ENCODE data around the gene COQ6.
A peak's percentile ranks its signal among the peaks of the same experiment; 100 is the strongest.
"Not testable (repeated sequence)": the region's sequence is repeated elsewhere in the genome, so short reads cannot be mapped to it uniquely, and the experiment has no call there.

The COQ6 gene

GRCh38 chr14:73949752-73950734 lies at the start of gene COQ6, which contains the start of gene FAM161B:
Gene COQ6 (plus strand): TSS chr14:73950302. CDS start chr14:73950333, 31 bp downstream.
Gene FAM161B (minus strand): TSS chr14:73950094. CDS start chr14:73950026, 68 bp downstream.
- DNase-seq, result peak; percentile 96 to 99

GRCh38 chr14:73903028-73903427 lies 47.1 kb upstream of the COQ6 start:
- no peak for DNase-seq

GRCh38 chr14:73909681-73910080 lies 40.4 kb upstream of the COQ6 start:
- DNase-seq, result no peak

DNA sequence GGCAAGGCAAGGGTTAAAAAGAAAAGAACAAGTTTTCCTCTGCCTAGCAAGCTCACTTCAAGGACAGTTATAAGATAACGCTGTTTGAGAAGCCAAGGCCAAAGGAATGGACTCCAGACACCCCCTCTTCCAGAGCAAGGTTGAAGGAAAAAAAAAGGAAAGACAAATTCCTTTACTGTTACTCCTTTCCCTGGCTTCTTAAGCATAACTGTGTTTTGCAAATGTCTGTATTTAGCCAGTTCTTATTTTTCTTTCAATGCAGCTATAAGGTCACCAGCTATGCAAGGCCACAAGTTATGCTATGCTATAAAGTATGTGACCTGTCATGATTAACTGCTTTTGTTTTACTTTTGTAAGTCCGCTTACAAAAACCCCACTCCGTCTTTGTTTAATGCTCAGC lies 36.8 kb upstream of the COQ6 start:
- no peak for DNase-seq

DNA sequence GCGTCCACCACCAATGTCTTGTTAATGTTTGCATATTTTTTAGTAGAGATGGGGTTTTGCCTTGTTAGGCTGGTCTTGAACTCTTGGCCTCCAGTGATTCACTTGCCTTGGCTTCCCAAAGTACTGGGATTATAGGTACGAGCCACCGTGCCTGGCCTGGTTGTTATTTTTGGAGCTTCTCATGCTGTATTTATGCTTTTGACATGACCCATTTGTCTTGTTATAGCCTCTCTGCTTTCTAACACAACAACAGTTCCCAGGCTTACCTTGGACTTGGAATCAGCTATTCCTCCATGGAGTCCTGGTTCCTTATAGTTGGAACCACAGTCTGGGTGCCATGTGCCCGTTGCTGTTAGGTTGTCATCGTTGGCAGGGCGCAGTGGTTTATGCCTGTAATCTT lies 33.8 kb upstream of the COQ6 start:
- no peak for DNase-seq

DNA sequence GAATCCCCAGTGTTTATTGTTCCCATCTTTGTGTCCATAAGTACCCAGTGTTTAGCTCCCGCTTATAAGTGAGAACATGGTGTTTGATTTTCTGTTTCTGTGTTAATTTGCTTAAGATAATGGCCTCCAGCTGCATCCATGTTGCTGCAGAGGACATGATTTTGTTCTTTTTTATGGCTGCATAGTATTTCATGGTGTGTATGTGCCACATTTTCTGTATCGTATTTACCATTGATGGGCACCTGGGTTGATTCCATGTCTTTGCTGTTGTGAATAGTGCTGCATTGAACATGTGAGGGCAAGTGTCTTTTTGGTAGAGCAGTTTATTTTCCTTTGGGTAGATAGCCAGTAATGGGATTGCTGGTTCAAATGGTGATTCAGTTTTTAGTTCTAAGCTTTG lies 30.6 kb upstream of the COQ6 start:
- DNase-seq, result not testable (repeated sequence)

DNA sequence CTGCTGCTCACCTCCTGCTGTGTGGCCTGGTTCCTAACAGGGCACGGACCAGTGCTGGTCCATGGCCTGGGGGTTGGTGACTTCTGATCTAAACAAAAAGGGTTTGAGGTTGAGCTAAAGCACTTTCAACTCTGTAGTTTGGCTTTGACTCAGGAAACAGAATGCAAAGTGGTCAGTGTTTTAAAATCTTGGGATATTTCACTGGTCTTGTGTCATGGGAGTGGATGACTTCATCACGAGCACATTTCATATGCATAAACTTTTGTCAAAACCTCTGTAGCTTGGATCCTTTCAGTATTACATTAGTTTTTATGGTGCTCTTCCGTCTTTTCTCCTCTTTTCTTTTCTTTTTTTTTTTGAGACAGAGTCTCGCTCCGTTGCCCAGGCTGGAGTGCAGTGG lies 25.8 kb upstream of the COQ6 start:
- no peak for DNase-seq

GRCh38 chr14:73935666-73936065 lies 14.4 kb upstream of the COQ6 start:
- peak in 1 of 2 experiments; percentile 31 for DNase-seq

GRCh38 chr14:73936548-73936947 lies 13.6 kb upstream of the COQ6 start:
- DNase-seq, result no peak

- DNase-seq, result no peak
Observed at GRCh38 chr14:73937012-73937411, 13.1 kb upstream of the COQ6 start.

- DNase-seq, result no peak
Observed at GRCh38 chr14:73942180-73942579, 7.9 kb upstream of the COQ6 start.

DNA sequence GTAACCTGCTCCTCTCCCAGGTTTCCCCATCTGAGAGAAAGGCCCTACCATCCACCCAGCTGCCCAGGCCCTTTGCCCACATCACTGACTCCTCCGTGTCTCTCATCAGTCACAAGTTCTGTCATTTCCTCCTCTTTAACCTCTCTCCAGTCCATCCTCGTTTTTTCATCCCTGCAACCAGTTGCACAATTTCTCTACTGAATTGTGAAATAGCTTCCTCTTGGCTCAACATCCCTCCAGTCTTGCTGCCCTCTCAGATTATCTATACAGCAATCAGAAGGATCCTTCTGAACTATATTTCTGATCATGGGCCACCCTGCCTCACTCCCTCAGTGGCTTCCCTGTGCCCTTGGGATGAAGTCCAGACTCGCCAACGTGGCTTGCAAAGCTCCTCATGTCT lies 7.0 kb upstream of the COQ6 start:
- peak in 1 of 2 experiments; percentile 36 for DNase-seq

- no peak for DNase-seq
Observed at GRCh38 chr14:73944432-73945158, 5.5 kb upstream of the COQ6 start.

DNA sequence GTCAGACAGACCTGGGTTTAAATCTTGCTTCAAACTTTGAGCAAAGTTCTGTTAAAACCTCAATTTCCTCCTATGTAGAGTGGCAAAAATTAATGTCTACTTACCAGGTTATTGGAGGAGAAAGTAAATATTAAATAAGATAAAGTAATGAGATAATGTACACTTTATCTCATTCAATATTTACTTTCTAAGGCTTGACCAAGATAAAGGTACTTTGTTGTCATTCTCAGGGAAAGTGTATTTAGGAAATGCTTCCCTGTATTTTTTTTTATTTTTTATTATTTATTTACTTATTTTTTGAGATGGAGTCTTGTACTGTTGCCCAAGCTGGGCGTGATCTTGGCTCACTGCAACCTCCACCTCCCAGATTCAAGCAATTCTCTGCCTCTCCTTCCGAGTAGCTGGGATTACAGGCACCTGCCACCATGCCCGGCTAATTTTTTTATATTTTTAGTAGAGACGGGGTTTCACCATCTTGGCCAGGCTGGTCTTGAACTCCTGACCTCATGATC lies 4.9 kb upstream of the COQ6 start:
- no peak for DNase-seq

- no peak for DNase-seq
Observed at GRCh38 chr14:73953731-73954130, 3.6 kb downstream of the COQ6 start.

- no peak for DNase-seq
Observed at GRCh38 chr14:73955674-73956073, 5.6 kb downstream of the COQ6 start.

DNA sequence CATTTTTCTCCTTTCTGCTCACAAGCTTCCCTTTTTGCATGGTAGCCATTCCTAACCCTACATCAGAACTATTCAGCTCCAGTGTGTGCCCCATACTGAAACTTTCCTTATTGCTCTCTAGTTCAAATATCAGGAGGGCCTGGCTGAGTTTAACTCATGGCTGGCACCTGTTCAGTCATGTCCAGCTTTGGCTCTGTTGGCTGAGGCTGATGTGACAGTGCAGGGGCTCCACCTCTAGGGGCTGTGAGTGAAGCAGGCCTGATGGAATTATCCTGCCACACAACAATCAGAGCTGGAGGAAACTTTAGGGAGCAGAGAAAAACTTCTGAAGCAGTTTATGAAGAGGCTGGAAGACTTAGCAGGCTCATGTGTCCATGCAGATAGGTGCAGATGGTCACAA lies 8.5 kb downstream of the COQ6 start:
- DNase-seq, result no peak

DNA sequence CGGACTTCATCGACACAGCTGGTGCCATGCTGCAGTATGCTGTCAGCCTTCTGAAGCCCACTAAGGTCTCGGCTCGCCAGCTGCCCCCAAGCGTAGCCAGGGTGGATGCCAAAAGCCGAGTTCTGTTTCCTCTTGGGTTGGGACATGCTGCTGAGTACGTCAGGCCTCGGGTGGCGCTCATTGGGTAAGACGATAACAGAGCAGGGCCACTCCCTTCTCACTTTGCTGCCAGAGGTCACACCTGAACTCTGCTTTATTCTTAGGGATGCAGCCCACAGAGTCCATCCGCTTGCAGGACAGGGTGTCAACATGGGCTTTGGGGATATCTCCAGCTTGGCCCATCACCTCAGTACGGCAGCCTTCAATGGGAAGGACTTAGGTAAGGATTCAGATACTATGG lies 11.1 kb downstream of the COQ6 start:
- DNase-seq, result no peak

DNA sequence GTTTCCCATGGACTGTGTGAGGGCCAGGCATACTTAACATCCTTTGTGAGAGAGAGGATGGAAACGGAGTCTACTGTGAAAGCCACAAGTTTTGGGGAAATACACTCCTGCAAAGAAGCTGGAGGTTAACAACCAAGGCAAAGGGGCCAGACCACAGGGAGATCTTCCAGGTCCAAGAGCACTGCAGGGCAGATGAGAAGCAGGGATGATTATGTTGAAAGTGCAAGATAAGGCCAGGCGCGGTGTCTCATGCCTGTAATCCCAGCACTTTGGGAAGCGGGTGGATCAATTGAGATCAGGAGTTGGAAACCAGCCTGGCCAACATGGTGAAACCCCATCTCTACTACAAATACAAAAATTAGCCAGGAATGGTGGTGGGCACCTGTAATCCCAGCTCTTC lies 15.1 kb downstream of the COQ6 start:
- no peak for DNase-seq

DNA sequence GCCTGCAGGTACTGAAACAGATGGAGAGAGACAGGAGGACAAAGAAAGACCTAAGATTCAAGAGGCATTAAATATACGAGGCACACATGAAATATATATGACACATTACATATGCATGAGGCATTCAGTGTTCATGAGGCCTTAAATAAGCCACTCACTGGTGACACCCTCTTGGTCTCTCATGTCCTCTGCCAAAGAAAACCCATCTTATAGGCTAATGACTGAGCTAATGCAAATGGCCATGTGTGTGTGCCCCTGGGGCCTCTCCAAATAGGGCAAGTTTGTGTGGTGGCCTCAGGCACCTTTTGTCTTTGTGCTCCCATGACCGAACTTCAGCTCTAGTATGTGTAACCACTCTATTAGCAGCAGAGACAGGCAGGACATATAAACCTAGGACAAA lies 18.8 kb downstream of the COQ6 start:
- DNase-seq, result no peak

GRCh38 chr14:73973497-73973896 lies 23.4 kb downstream of the COQ6 start:
- DNase-seq, result no peak

DNA sequence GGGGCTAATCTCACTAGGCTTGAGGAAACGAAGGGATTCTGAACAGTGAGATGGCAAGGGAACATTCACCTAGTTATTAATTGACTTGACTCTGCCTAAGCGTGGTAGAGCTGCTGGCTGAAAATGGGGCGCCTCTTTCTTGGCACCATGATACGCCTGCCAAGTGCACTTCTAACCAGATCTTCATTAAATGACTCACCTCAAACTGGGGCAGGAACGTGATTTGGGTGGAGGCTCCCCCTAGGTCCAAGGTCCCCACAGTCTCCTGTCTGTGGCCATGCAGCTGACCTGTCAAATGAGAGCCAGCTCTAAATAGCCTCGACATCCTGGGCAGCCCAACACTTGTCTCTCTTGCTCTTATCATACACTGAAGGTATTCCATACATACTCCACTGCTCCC lies 26.0 kb downstream of the COQ6 start:
- no peak for DNase-seq

DNA sequence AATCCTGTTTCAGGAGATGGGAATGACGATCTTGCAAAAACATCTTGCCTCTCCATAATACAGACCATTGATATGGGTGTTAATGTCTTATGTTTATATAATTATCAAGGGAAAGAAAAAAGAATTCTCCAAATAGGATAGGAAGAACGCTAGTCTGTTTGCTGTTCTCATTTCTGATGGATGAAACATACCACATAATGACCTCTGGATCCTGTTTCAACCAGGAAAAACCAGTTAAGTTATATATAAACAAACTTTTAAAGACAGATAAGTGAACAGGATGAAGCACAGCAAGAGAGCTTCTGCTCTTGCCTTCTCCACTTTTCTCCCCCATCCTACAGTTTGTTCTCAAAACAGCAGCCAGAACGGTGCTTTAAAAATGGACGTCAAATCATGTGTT lies 27.8 kb downstream of the COQ6 start:
- no peak for DNase-seq

- DNase-seq, result no peak
Observed at GRCh38 chr14:73988065-73988464, 38.0 kb downstream of the COQ6 start.
